Osteocyte (in vitro differentiated cells): ENCODE data around the gene TTN. TPM values are rescaled to one million over a fixed set of nuclear protein-coding genes. Genes with fewer than 3 reads are reported as not detected.

Experiments
- DNase-seq: peaks from one replicate; pipeline ENCODE4 v3.0.0; 2021; ENCODE audit warnings: mixed read lengths; ENCODE audit not compliant: unreplicated experiment; ENCODE audit errors: extremely low spot score
- H3K27ac Mint-ChIP-seq: one replicate; pipeline ENCODE4 v1.8.0; 2021; ENCODE audit warnings: mild to moderate bottlenecking, mixed read lengths; ENCODE audit not compliant: unreplicated experiment
- H3K27me3 Mint-ChIP-seq: one replicate; pipeline ENCODE4 v1.8.0; 2021; ENCODE audit warnings: mixed read lengths; ENCODE audit not compliant: unreplicated experiment
- H3K36me3 Mint-ChIP-seq: one replicate; pipeline ENCODE4 v1.8.0; 2021; ENCODE audit warnings: mixed read lengths; ENCODE audit not compliant: unreplicated experiment
- H3K4me1 Mint-ChIP-seq: one replicate; pipeline ENCODE4 v1.8.0; 2021; ENCODE audit warnings: mixed read lengths; ENCODE audit not compliant: unreplicated experiment
- H3K4me3 Mint-ChIP-seq: one replicate; pipeline ENCODE4 v1.8.0; 2021; ENCODE audit warnings: mild to moderate bottlenecking, moderate library complexity, mixed read lengths; ENCODE audit not compliant: unreplicated experiment
- H3K9me3 Mint-ChIP-seq: one replicate; pipeline ENCODE4 v1.8.0; 2021; ENCODE audit warnings: mixed read lengths; ENCODE audit not compliant: unreplicated experiment
- CTCF ChIP-seq: fragments of 200-600 bp; sonication (generic); IDR thresholded peaks from 2 replicates; pipeline ENCODE4 v1.5.0; 2021; ENCODE audit warnings: antibody characterized with exemption, mild to moderate bottlenecking, moderate library complexity
- total RNA-seq: library from RNA; stranded (reverse); gene quantifications from 2 replicates; pipeline ENCODE4 v1.2.1, GENCODE V29; 2021

Gene TTN
- total RNA-seq, 1 donor from 2014 or later: not detected

DNA sequence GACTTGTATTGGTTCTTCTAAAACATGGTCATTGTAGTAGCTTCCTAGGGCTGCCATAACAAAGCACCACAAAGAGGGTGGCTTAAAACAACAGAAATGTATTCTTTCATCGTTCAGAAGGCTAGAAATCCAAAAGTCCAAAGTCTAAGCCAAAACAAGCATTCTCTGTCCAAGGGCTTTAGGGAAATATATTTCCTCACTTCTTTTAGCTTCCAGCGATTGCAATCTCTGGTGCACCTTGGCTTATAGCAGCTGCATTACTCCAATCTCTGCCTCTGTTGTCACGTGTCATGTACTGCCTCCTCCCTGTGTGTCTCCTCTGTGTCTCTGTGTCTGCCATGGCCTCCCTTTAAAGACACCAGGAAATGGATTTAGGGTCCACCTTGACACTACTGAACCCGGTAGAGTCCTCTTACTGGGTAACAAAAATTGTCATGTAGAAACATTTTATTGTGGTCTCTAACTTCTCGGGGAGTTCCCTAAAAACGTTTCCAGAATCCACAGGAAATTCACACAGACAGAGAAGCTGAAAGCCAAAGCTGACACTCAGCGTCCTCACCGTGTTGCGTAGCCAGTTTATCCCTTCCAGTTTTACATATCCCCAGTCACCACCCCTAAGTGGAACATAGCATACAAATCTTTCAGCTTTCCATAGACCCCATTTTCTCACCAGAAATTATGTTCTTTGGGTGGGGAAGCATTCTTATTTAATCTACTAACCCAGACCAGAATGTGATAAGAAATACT, 20.7 kb upstream of the TTN start:
- Mint-ChIP-seq H3K27me3 (peaks cover 14% of the 10 kb centered on the region), H3K9me3 (no peaks in the 10 kb centered on the region), H3K4me1 (no peaks in the 10 kb centered on the region), H3K36me3 (no peaks in the 10 kb centered on the region), H3K27ac (no peak overlapping the region), H3K4me3 (no peak overlapping the region)
- TF ChIP-seq CTCF: no peak
- no peak for DNase-seq

- no peak for TF ChIP-seq CTCF
- Mint-ChIP-seq H3K36me3 (no peaks in the 10 kb centered on the region), H3K4me3 (no peak overlapping the region), H3K27ac (no peak overlapping the region), H3K4me1 (no peaks in the 10 kb centered on the region), H3K9me3 (no peaks in the 10 kb centered on the region), H3K27me3 (peaks cover 14% of the 10 kb centered on the region)
- DNase-seq: no peak
These were observed 19.9 kb upstream of the TTN start for GRCh38 chr2:178827111-178827510.

DNA sequence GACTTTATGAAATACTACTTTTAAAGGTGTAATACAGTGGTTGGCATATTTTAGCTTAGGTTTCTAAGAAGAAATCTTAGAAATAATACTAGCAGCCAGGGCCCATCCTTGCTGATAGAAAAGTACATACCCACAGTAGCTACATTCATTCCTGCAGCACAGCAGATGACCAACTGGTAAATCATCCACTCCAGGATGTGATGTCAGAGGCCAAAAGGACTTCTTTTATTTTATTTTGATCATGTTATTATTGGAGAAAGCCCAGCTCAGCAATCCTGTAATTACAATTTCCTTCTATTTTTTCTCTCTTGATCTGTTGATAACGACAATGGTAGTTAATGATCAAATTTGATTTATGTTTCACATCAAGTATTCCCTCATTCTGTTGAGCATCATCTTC, 18.0 kb upstream of the TTN start:
- DNase-seq: no peak
- TF ChIP-seq CTCF: no peak
- Mint-ChIP-seq H3K27ac (no peak overlapping the region), H3K27me3 (peaks cover 8% of the 10 kb centered on the region), H3K4me1 (no peaks in the 10 kb centered on the region), H3K4me3 (no peak overlapping the region), H3K36me3 (no peaks in the 10 kb centered on the region), H3K9me3 (no peaks in the 10 kb centered on the region)

DNA sequence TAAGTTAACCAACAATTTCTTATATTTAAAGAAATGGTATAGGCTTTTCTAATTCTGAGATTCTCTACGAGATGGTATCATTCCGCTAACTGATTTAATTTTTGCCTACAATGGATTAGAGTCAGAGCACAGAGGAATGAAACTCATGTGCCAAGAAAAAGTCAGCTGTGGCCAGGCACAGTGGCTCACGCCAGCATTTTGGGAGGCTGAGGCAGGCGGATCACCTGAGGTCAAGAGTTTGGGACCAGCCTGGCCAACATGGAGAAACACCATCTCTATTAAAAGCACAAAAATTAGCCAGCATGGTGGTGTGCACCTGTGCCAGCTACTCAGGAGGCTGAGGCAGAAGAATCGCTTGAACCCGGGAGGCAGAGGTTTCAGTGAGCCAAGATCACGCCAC, 17.0 kb upstream of the TTN start:
- Mint-ChIP-seq H3K9me3 (no peaks in the 10 kb centered on the region), H3K4me3 (no peak overlapping the region), H3K27me3 (peaks cover 9% of the 10 kb centered on the region), H3K36me3 (no peaks in the 10 kb centered on the region), H3K4me1 (no peaks in the 10 kb centered on the region), H3K27ac (no peak overlapping the region)
- no peak for TF ChIP-seq CTCF
- no peak for DNase-seq

DNA sequence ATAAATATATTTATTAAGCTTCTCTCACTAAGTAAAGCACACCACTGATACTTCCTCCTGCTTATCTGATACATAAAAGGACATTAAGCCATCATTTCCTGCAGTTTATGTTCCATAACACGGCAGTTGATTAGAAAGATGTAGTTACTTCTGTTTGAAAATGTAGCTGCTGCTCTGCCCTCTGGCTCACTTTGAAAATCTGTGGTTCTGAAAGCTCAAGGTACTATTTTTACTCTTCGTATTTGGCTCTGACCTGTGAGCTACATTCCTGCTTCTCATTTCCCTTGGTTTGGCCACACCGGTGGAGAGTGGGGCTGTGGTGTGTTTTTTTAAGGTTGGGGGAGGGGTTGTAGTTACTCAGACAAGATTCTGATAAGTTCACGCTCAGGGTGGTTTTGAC, 12.8 kb upstream of the TTN start:
- no peak for TF ChIP-seq CTCF
- Mint-ChIP-seq H3K9me3 (no peaks in the 10 kb centered on the region), H3K4me1 (no peaks in the 10 kb centered on the region), H3K36me3 (no peaks in the 10 kb centered on the region), H3K27me3 (peaks cover 5% of the 10 kb centered on the region), H3K27ac (no peak overlapping the region), H3K4me3 (no peak overlapping the region)
- DNase-seq: no peak
